Caki2 (cell line): ENCODE measurements around the gene FAM107B. TPM values are rescaled to one million over a fixed set of nuclear protein-coding genes. Genes with fewer than 3 reads are reported as not detected.
"Not testable (repeated sequence)": the region's sequence is repeated elsewhere in the genome, so short reads cannot be mapped to it uniquely, and the experiment has no call there.

Experiments used
- DNase-seq: peaks from one replicate; pipeline ENCODE4 v3.0.0-alpha.2; 2015; ENCODE audit warnings: low read depth
- in situ Hi-C: cut with HindIII; loops from 2 replicates; pipeline ENCODE4 v1.10.0; 2016; ENCODE audit warnings: low sequenced_read_pairs, low pct_unique_long_range_greater_than_20kb, mixed read lengths
- total RNA-seq: library from RNA; depleted of rRNA; stranded (reverse); fragments of >200 nt; shearing (Covaris generic); gene quantifications from 2 replicates; pipeline ENCODE4 v1.2.3, GENCODE V29; 2014; ENCODE audit warnings: low replicate concordance; rRNA removed

Gene FAM107B
- 95.9 and 125 TPM in 2 replicates for total RNA-seq

GRCh38 chr10:14774797-14775196 lies at the start of gene FAM107B:
Gene FAM107B, minus strand, starts transcription at chr10:14774897. Its CDS starts 234 bp downstream, at chr10:14774663.
- in situ Hi-C loops, result no loop called here

GRCh38 chr10:14823966-14824365 lies 49.3 kb upstream of the FAM107B start:
- in situ Hi-C loops, result no loop called here
- no peak for DNase-seq

More at GRCh38 chr10:14774797-14775196, at the start of gene FAM107B:
- no peak for DNase-seq

- in situ Hi-C loops, result no loop called here
- DNase-seq, result peak; percentile 47
These were observed 48.4 kb upstream of the FAM107B start for GRCh38 chr10:14822879-14823755.

- in situ Hi-C loops, result no loop called here
- no peak for DNase-seq
These were observed 47.1 kb upstream of the FAM107B start for GRCh38 chr10:14821635-14822375.

GRCh38 chr10:14820775-14821154 lies 46.1 kb upstream of the FAM107B start:
- in situ Hi-C loops, result no loop called here
- DNase-seq, result peak; percentile 89

GRCh38 chr10:14820010-14820774 lies 45.5 kb upstream of the FAM107B start:
- peak; percentile 96 for DNase-seq
- in situ Hi-C loops, result no loop called here

GRCh38 chr10:14816717-14817116 lies 42.0 kb upstream of the FAM107B start:
- DNase-seq, in situ Hi-C loops: not testable (repeated sequence)

- in situ Hi-C loops, result no loop called here
- peak; percentile 70 for DNase-seq
These were observed 41.0 kb upstream of the FAM107B start for GRCh38 chr10:14815681-14816080.

- in situ Hi-C loops, result no loop called here
- peak; percentile 96 for DNase-seq
These were observed 37.6 kb upstream of the FAM107B start for GRCh38 chr10:14812271-14812670.

- no peak for DNase-seq
- in situ Hi-C loops, result no loop called here
These were observed 36.6 kb upstream of the FAM107B start for GRCh38 chr10:14810969-14811953.

- in situ Hi-C loops, result no loop called here
- no peak for DNase-seq
These were observed 31.6 kb upstream of the FAM107B start for GRCh38 chr10:14806318-14806717.

- in situ Hi-C loops, result no loop called here
- DNase-seq, result no peak
These were observed 29.1 kb upstream of the FAM107B start for GRCh38 chr10:14803827-14804226.

- in situ Hi-C loops, result no loop called here
- DNase-seq, result no peak
These were observed 27.0 kb upstream of the FAM107B start for GRCh38 chr10:14801723-14802122.

GRCh38 chr10:14800397-14800796 lies 25.7 kb upstream of the FAM107B start:
- in situ Hi-C loops, result no loop called here
- no peak for DNase-seq

- in situ Hi-C loops, result no loop called here
- DNase-seq, result no peak
These were observed 23.9 kb upstream of the FAM107B start for GRCh38 chr10:14798636-14799035.

- in situ Hi-C loops, result no loop called here
- DNase-seq, result no peak
These were observed 13.2 kb upstream of the FAM107B start for GRCh38 chr10:14787938-14788337.

GRCh38 chr10:14784459-14785055 lies 9.9 kb upstream of the FAM107B start:
- no peak for DNase-seq
- in situ Hi-C loops, result no loop called here
